H1 (cell line): ENCODE results near the gene CD81. TPM values are rescaled to one million over a fixed set of nuclear protein-coding genes. Genes with fewer than 3 reads are reported as not detected.

Source experiments
- JUN ChIP-seq: IDR thresholded peaks from 2 replicates; pipeline ENCODE4 v1.6.1; 2011; ENCODE audit warnings: low read depth, mild to moderate bottlenecking, improper control_type of control experiment, low read length
- RXRA ChIP-seq: IDR thresholded peaks from 2 replicates; pipeline ENCODE4 v1.6.1; 2011; ENCODE audit warnings: low read depth, mild to moderate bottlenecking, low read length, moderate library complexity; ENCODE audit not compliant: insufficient read depth
- TBP ChIP-seq: IDR thresholded peaks from 2 replicates; pipeline ENCODE4 v1.6.1; 2011; ENCODE audit warnings: low read depth, low read length, improper control_type of control experiment
- polyA plus RNA-seq, 7 experiments: library from polyadenylated mRNA; depleted of rRNA in 3 of 7; stranded (reverse) in 5 of 7; unstranded in 2 of 7; fragments of >200 nt in 5 of 7; fragments of 200-250 nt in 2 of 7; gene quantifications; 1 replicate in 5 of 7; 2 replicates in 1 of 7; 4 replicates in 1 of 7; pipeline versions ENCODE4 v1.2.1 to v1.2.3, GENCODE V29; 2011 to 2013; ENCODE audit warnings: missing spikeins in 2 of 7, mixed read lengths in 2 of 7
- total RNA-seq: library from RNA; stranded (reverse); fragmentation: NEBNext Ultra II Directional; extraction: Animal tissue kit (Norgen Biotek cat#: 25700); gene quantifications from 2 replicates; pipeline ENCODE4 v1.2.1, GENCODE V29; 2021
- TF ChIP-seq, protein P1 (sequence below): IDR thresholded peaks from 2 replicates; pipeline ENCODE4 v1.6.1; 2011; ENCODE audit warnings: low read length, improper control_type of control experiment

Gene CD81
- total and polyA plus RNA-seq, 2 of the 8 experiments (the other 6 are each of a cell fraction or from before 2014, with no cell fraction given): 238 to 309 TPM

DNA sequence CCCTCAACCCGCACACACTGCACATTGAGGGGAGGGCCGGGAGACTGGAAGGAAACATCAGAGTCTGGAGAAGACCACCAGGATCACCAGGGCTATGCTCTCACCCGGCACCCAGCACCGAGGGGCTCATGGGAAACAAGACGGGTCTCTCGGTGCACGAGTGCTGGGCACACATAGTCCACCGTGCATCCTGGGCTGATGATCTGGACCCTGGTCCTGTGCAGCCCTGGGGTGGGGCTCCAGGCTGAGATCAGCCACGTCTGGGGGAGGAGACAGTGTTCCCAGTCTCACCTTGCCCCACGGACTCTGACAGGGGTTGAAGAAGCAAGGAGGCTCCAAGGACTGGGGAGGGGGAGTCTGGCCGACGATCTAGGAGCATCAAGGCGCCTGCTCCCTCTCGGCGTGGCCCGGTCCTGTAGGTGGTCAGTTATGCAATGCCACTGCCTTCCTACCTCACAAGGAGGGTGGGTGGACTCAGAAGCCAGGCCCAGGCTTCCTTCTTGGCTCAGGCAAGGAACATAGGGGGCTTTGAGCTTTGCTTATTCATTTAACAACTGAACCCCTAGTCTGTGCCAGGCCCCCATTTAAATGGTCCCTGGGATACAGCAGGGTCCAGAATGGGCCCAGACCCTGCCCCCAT, 11.4 kb upstream of the CD81 start (continued):
- TF ChIP-seq, protein P1, sequence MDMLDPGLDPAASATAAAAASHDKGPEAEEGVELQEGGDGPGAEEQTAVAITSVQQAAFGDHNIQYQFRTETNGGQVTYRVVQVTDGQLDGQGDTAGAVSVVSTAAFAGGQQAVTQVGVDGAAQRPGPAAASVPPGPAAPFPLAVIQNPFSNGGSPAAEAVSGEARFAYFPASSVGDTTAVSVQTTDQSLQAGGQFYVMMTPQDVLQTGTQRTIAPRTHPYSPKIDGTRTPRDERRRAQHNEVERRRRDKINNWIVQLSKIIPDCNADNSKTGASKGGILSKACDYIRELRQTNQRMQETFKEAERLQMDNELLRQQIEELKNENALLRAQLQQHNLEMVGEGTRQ: no peak
- no peak for TF ChIP-seq RXRA
- TF ChIP-seq TBP: no peak
- no peak for TF ChIP-seq JUN
